DMS79 treated with DMSO at 0.1 percent for 48 hours (cell line): Measurements from ENCODE around the gene SCYL1.

ENCODE experiments used
- DNase-seq: peaks from one replicate; lab custom pipeline; 2025; lab: John Stamatoyannopoulos, UW

SCYL1 gene

GRCh38 chr11:65581928-65582327 is 57.0 kb downstream of the SCYL1 start:
- DNase-seq = no peak

GRCh38 chr11:65583589-65583988 is 58.7 kb downstream of the SCYL1 start:
- no peak for DNase-seq

GRCh38 chr11:65584106-65584505 is 59.2 kb downstream of the SCYL1 start:
- no peak for DNase-seq

GRCh38 chr11:65584723-65585171 is 59.9 kb downstream of the SCYL1 start:
- DNase-seq = no peak

- peak; percentile 35 for DNase-seq
Observed at GRCh38 chr11:65585396-65586246, 60.7 kb downstream of the SCYL1 start.

- no peak for DNase-seq
Observed at GRCh38 chr11:65586247-65586630, 61.4 kb downstream of the SCYL1 start.

GRCh38 chr11:65586676-65587075 is 61.8 kb downstream of the SCYL1 start:
- DNase-seq = no peak
